GM12864 (cell line): ENCODE data around the gene SGPP1.
"Not testable (repeated sequence)": the region's sequence is repeated elsewhere in the genome, so short reads cannot be mapped to it uniquely, and the experiment has no call there.

ENCODE experiments used
- DNase-seq: peaks from one replicate; pipeline ENCODE4 v3.0.0-alpha.2; 2011; ENCODE audit warnings: low read depth
- H3K4me3 ChIP-seq: 2 replicates; pipeline ENCODE4 v1.5.1; 2011; ENCODE audit warnings: mild to moderate bottlenecking, low read depth, low read length, control low read depth
- CTCF ChIP-seq: IDR thresholded peaks from 2 replicates; pipeline ENCODE4 v1.5.1; 2011; ENCODE audit warnings: low read depth, mild to moderate bottlenecking, moderate library complexity, low read length, control low read depth, inconsistent platforms; ENCODE audit errors: missing control alignments

SGPP1 gene

GRCh38 chr14:63710497-63710896 is 17.4 kb downstream of the SGPP1 start:
- no peak for DNase-seq
- no peak for TF ChIP-seq CTCF
- no peak overlapping the region for H3K4me3 ChIP-seq

- no peak for DNase-seq
- no peak for TF ChIP-seq CTCF
- H3K4me3 ChIP-seq = no peak overlapping the region
These were observed 18.3 kb downstream of the SGPP1 start for GRCh38 chr14:63709589-63709988.

- no peak for DNase-seq
- H3K4me3 ChIP-seq = no peak overlapping the region
- TF ChIP-seq CTCF = no peak
These were observed 20.6 kb downstream of the SGPP1 start for GRCh38 chr14:63707216-63707615.

- DNase-seq = peak; percentile 40
These were observed 22.2 kb downstream of the SGPP1 start for GRCh38 chr14:63705561-63706070.

GRCh38 chr14:63702530-63702929 is 25.3 kb downstream of the SGPP1 start:
- H3K4me3 ChIP-seq, DNase-seq: not testable (repeated sequence)

More at GRCh38 chr14:63705561-63706070, 22.2 kb downstream of the SGPP1 start:
- TF ChIP-seq CTCF = no peak
- no peak overlapping the region; the same call in 1 of the 2 replicates for H3K4me3 ChIP-seq

- no peak for TF ChIP-seq CTCF
- no peak overlapping the region for H3K4me3 ChIP-seq
- DNase-seq = no peak
These were observed 26.1 kb downstream of the SGPP1 start for GRCh38 chr14:63701606-63702299.

- TF ChIP-seq CTCF = no peak
- H3K4me3 ChIP-seq = no peak overlapping the region
- DNase-seq = no peak
These were observed 35.4 kb downstream of the SGPP1 start for GRCh38 chr14:63692310-63693020.
